AG04450 (cell line): ENCODE results near the gene RAD51. TPM values are rescaled to one million over a fixed set of nuclear protein-coding genes. Genes with fewer than 3 reads are reported as not detected.

ENCODE experiments used
- CTCF ChIA-PET: fragments of 300-600, 350-600 bp; formaldehyde crosslinking; extraction: SDS; loops from one replicate; lab custom pipeline; 2022; ENCODE audit warnings: antibody characterized with exemption, inconsistent platforms; lab: Charles Lee
- POLR2A ChIA-PET: fragments of 350-600 bp; formaldehyde crosslinking; extraction: SDS; loops from one replicate; lab custom pipeline; 2021; ENCODE audit warnings: antibody characterized with exemption, inconsistent platforms; lab: Yijun Ruan, JAX
- DNase-seq: peaks from one replicate; pipeline ENCODE4 v3.0.0-alpha.2; 2011; ENCODE audit warnings: low read depth, low spot score
- H3K27ac ChIP-seq: one replicate; pipeline ENCODE4 v1.5.1; 2012; ENCODE audit warnings: low read depth, low read length, control low read depth
- H3K27me3 ChIP-seq: one replicate; pipeline ENCODE4 v1.6.0; 2012; ENCODE audit warnings: low read length; ENCODE audit not compliant: control insufficient read depth, insufficient read depth
- H3K4me3 ChIP-seq: 2 replicates; pipeline ENCODE4 v1.5.1; 2011; ENCODE audit warnings: mild to moderate bottlenecking, low read depth, low read length, control low read depth
- H3K9me3 ChIP-seq: 2 replicates; pipeline ENCODE4 v1.5.1; 2012; ENCODE audit warnings: low read length; ENCODE audit not compliant: control insufficient read depth, insufficient read depth
- CTCF ChIP-seq: IDR thresholded peaks from 2 replicates; pipeline ENCODE4 v1.5.1; 2011; ENCODE audit warnings: low read depth, low read length, control low read depth, inconsistent platforms
- polyA plus RNA-seq: library from polyadenylated mRNA; depleted of rRNA; stranded (reverse); fragments of >200 nt; gene quantifications from 2 replicates; pipeline ENCODE4 v1.2.3, GENCODE V29; 2011

RAD51 gene
- polyA plus RNA-seq, 1 experiment: 6.0 TPM

GRCh38 chr15:40697916-40698315 lies 2.9 kb downstream of the RAD51 start:
- DNase-seq: no peak
- TF ChIP-seq CTCF: no peak
- CTCF ChIA-PET: interaction anchor here (0.7 to 1.5 kb wide), 2 partner anchors 196 to 1092 kb away, joined by 3 read pairs; partner anchors contain the start of gene VPS18
- Histone ChIP-seq H3K27me3 (no peaks in the 10 kb centered on the region), H3K27ac (no peak overlapping the region), H3K4me3 (no peak overlapping the region), H3K9me3 (no peaks in the 10 kb centered on the region)
- POLR2A ChIA-PET: no interaction called here

- no peak for DNase-seq
- no peak overlapping the region for H3K4me3 ChIP-seq
- POLR2A ChIA-PET: no interaction called here
- no peak overlapping the region for H3K27ac ChIP-seq
- TF ChIP-seq CTCF: peak; percentile 39
- no peaks in the 10 kb centered on the region for H3K27me3 ChIP-seq
- H3K9me3 ChIP-seq: no peaks in the 10 kb centered on the region
- CTCF ChIA-PET: interaction anchor here (0.6 to 1.3 kb wide), 4 partner anchors 113 to 190 kb away, joined by 3 to 10 read pairs (median 6); no protein-coding TSS in a partner anchor
Observed at GRCh38 chr15:40702077-40702476, 7.1 kb downstream of the RAD51 start.

GRCh38 chr15:40706121-40706520 lies 11.1 kb downstream of the RAD51 start:
- ChIA-PET POLR2A (no interaction called here), CTCF (interaction anchor here (0.5 to 1.8 kb wide), 3 partner anchors 116 to 186 kb away, joined by 5 to 7 read pairs (median 7); no protein-coding TSS in a partner anchor)
- DNase-seq: no peak
- Histone ChIP-seq H3K9me3 (no peaks in the 10 kb centered on the region), H3K27me3 (no peaks in the 10 kb centered on the region), H3K4me3 (no peak overlapping the region), H3K27ac (no peak overlapping the region)
- no peak for TF ChIP-seq CTCF

GRCh38 chr15:40714144-40714543 lies 19.2 kb downstream of the RAD51 start:
- no peaks in the 10 kb centered on the region for H3K27me3 ChIP-seq
- DNase-seq: no peak
- CTCF ChIA-PET: no interaction called here
- no peaks in the 10 kb centered on the region for H3K9me3 ChIP-seq
- TF ChIP-seq CTCF: no peak
- POLR2A ChIA-PET: interaction anchor here (1.1 kb wide), 1 partner anchor 29 kb away, joined by 3 read pairs; no protein-coding TSS in a partner anchor
- no peak overlapping the region for H3K4me3 ChIP-seq
- no peak overlapping the region for H3K27ac ChIP-seq

- Histone ChIP-seq H3K4me3 (no peak overlapping the region), H3K27ac (no peak overlapping the region), H3K9me3 (no peaks in the 10 kb centered on the region), H3K27me3 (no peaks in the 10 kb centered on the region)
- ChIA-PET POLR2A (no interaction called here), CTCF (interaction anchor here (0.6 to 0.7 kb wide), 2 partner anchors 12 to 28 kb away, joined by 4 to 5 read pairs; no protein-coding TSS in a partner anchor)
- no peak for TF ChIP-seq CTCF
- no peak for DNase-seq
Observed at GRCh38 chr15:40716165-40716564, 21.2 kb downstream of the RAD51 start.
